Progenitor cell of endocrine pancreas (in vitro differentiated cells): ENCODE results near the gene ATRN. TPM values are rescaled to one million over a fixed set of nuclear protein-coding genes. Genes with fewer than 3 reads are reported as not detected.
A peak's percentile ranks its signal among the peaks of the same experiment; 100 is the strongest.

Experiments used
- DNase-seq: peaks from one replicate; pipeline ENCODE4 v3.0.0; 2021; ENCODE audit warnings: low spot score; ENCODE audit not compliant: unreplicated experiment
- H3K27ac Mint-ChIP-seq: 2 replicates; pipeline ENCODE4 v1.8.0; 2021; ENCODE audit warnings: mild to moderate bottlenecking, moderate library complexity, mixed read lengths
- H3K27me3 Mint-ChIP-seq: 2 replicates; pipeline ENCODE4 v1.8.0; 2021; ENCODE audit warnings: mixed read lengths
- H3K36me3 Mint-ChIP-seq: 2 replicates; pipeline ENCODE4 v1.8.0; 2022; ENCODE audit warnings: mixed read lengths; ENCODE audit not compliant: insufficient read depth
- H3K4me1 Mint-ChIP-seq: 2 replicates; pipeline ENCODE4 v1.8.0; 2021; ENCODE audit warnings: low read depth, mixed read lengths
- H3K4me3 Mint-ChIP-seq: 2 replicates; pipeline ENCODE4 v1.8.0; 2021; ENCODE audit warnings: low read depth, mild to moderate bottlenecking, moderate library complexity, mixed read lengths
- H3K9me3 Mint-ChIP-seq: 2 replicates; pipeline ENCODE4 v1.8.0; 2021; ENCODE audit warnings: low read depth, mixed read lengths
- CTCF ChIP-seq: fragments of 200-600 bp; sonication (generic); IDR thresholded peaks from one replicate; pipeline ENCODE4 v1.5.0; 2021; ENCODE audit warnings: antibody characterized with exemption, mild to moderate bottlenecking; ENCODE audit not compliant: unreplicated experiment
- total RNA-seq: library from RNA; stranded (reverse); gene quantifications from 2 replicates; pipeline ENCODE4 v1.2.1, GENCODE V29; 2021

ATRN gene
- total RNA-seq, 1 donor from 2014 or later: 54.5 TPM

GRCh38 chr20:3659492-3660261, 188.9 kb downstream of the ATRN start:
- H3K9me3 Mint-ChIP-seq: no peaks in the 10 kb centered on the region
- no peak for DNase-seq
- H3K36me3 Mint-ChIP-seq: no peaks in the 10 kb centered on the region
- peaks cover 8% of the 10 kb centered on the region for H3K4me1 Mint-ChIP-seq
- TF ChIP-seq CTCF: peak; percentile 18
- peak overlapping the region; percentile 24 for H3K27ac Mint-ChIP-seq
- peaks cover 41% of the 10 kb centered on the region for H3K27me3 Mint-ChIP-seq
- no peak overlapping the region for H3K4me3 Mint-ChIP-seq

DNA sequence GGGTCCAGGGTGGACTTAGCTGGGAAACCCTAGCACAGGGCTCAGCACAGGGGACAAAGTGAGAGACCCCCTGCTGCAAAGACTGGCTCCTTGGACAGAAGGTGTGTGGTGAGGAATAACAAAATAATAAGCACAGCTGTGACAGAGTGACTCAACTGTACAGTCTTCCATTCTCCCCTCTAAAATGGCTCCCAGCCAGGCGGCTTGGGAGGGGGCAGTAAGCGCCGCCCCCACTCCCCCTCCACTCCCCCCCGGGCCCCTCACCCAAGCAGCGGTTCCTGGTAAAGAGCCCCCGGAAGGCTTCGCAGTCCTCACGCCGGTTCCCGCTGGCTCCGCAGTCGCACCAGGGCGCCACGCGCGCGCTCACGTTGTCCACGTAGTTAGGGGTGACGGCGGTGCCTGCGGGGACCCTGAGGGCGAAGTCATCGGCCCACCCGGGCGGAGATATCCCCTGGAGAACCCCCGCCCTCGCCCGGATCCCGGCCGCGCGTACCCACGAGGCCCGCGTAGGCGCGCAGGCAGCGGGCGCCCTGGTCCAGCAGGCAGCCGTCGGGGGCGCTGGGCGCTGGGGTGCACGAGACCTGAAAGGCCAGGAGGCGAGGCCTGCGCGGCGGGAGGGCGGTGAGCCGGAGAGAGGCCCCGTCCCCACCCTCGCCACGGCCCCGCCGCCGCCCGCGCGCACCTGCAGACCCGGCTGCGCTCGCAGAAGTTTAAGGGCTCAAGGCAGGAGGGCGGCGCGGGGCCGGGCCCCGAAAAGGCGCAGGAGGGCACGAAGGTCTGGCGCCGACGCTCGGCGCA, 189.6 kb downstream of the ATRN start:
- Mint-ChIP-seq H3K4me3 (no peak overlapping the region), H3K9me3 (no peaks in the 10 kb centered on the region), H3K27me3 (peaks cover 45% of the 10 kb centered on the region), H3K36me3 (no peaks in the 10 kb centered on the region), H3K4me1 (peaks cover 8% of the 10 kb centered on the region), H3K27ac (no peak overlapping the region)
- no peak for TF ChIP-seq CTCF
- no peak for DNase-seq

DNA sequence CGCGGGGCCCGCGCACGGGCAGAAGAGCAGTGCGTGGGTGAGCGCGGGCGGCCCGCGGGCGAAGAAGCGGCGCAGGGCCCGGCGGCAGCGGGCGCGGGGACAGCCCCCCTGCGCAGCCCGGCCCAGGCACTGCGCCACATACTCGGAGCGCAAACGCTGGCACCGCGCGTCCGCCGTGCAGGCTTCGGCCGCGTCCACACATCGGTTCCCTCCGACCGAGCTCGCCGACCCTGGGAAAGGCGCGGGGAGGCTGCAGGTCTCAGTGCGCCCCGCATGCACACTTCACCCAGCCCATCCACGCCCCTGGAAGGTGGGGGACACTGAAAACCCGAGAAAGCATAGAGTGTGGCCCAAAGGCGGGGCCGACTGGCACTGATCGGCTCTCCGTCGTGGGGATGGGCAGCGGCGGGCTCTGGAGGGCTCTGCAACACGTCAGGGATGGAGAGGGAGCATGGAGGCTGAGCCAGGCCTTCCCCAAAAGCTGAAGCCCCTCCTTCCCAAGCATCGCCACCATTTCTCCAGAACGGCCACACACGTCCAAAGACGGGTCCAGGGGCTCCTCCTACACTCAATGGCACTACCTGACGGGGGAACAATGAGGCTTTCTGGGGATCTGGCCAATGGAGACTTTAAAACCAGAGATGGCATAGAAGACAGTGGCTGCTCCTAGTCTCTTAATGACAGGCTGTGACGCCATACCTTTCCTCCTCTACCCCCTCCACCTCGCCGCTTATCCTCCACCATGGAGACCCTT, 190.4 kb downstream of the ATRN start:
- H3K27ac Mint-ChIP-seq: no peak overlapping the region
- no peaks in the 10 kb centered on the region for H3K36me3 Mint-ChIP-seq
- DNase-seq: no peak
- peaks cover 45% of the 10 kb centered on the region for H3K27me3 Mint-ChIP-seq
- TF ChIP-seq CTCF: no peak
- H3K4me3 Mint-ChIP-seq: no peak overlapping the region
- peaks cover 8% of the 10 kb centered on the region for H3K4me1 Mint-ChIP-seq
- H3K9me3 Mint-ChIP-seq: no peaks in the 10 kb centered on the region

DNA sequence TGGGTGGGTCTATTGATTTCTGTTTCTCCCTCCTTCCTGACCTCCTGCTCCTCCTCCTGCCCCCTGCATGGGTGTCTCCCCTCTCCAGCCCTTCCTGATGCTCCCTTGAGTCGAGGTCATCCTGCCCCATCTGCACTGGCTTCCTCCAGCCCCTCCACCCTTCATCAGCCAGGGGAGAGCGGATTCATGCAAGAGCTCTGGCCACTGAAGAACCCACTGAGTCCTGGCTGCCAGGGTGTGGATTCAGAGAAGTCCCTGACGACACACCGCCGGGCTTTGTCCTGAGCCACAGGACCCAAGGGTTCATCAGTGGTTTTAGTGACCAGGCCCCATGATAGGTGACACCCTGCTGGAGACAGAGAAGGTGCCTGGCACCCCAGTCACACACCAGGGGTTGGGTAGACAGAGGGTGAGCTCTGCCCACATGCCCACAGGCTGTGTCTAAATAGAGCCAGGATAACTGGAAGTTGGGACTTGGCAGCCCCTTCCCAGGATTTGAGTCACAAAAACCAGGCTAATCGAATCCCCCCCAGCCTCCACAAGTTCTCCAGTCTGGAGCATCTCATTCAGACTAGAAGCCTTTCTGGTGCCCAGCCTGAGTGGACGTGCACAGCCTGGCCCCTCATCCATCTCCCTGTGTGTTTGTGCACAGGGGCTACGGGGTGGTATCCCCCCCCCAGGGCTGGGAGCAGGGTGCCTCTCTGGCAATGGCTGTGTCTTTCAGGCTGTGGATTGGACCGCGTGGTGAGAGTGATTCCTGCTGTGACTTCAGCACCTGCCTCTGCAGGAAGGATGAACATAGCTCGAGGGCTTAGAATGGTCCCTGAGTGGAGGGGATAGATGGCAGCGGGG, 191.2 kb downstream of the ATRN start:
- Mint-ChIP-seq H3K9me3 (no peaks in the 10 kb centered on the region), H3K36me3 (no peaks in the 10 kb centered on the region), H3K4me3 (no peak overlapping the region), H3K27ac (no peak overlapping the region), H3K4me1 (peaks cover 8% of the 10 kb centered on the region), H3K27me3 (peaks cover 47% of the 10 kb centered on the region)
- TF ChIP-seq CTCF: no peak
- DNase-seq: no peak
